ENCODE results near the gene ANKMY1. TPM values are rescaled to one million over a fixed set of nuclear protein-coding genes. Genes with fewer than 3 reads are reported as not detected.

Gene ANKMY1
- total and polyA plus RNA-seq, 2 of the 8 experiments (the other 6 are each of a cell fraction or from before 2014, with no cell fraction given) = 4.5 to 4.8 TPM

GRCh38 chr2:240599141-240599583, 41.4 kb upstream of the ANKMY1 start:
- Histone ChIP-seq H3K4me2 (ENCODE audit: insufficient read depth in 1 of 2, low read depth in 2 of 2, low read length in 2 of 2) (no peak overlapping the region), H3K23me2 (ENCODE audit: low read depth, low read length) (no peaks in the 10 kb centered on the region), H4K8ac (ENCODE audit: extremely low read depth, insufficient read depth, low read length) (no peak overlapping the region), H3K79me1 (ENCODE audit: low read depth, low read length) (no peaks in the 10 kb centered on the region), H3K27ac (ENCODE audit: low read depth, low read length) (no peak overlapping the region), H3K4ac (replicated peaks; ENCODE audit: insufficient read length, low read depth, low read length) (no peak overlapping the region), H3K23ac (ENCODE audit: insufficient read length) (no peak overlapping the region), H3K4me1 (replicated peaks in 1 of 4; ENCODE audit: control insufficient read depth in 3 of 4, insufficient read depth in 4 of 4, low read length in 3 of 4) (no peaks in the 10 kb centered on the region), H3K4me3 (ENCODE audit: extremely low read depth in 1 of 4, insufficient read depth in 2 of 4, low read depth in 3 of 4, low read length in 4 of 4) (no peak overlapping the region), H3K79me2 (ENCODE audit: control insufficient read depth in 1 of 2, insufficient read depth in 2 of 2, low read length in 2 of 2) (no peaks in the 10 kb centered on the region), H2AFZ (ENCODE audit: low read length) (no peak overlapping the region), H3K27me3 (replicated peaks in 1 of 4; ENCODE audit: control insufficient read depth in 3 of 4, extremely low read depth in 1 of 4, insufficient read depth in 3 of 4, low read length in 3 of 4) (no peaks in the 10 kb centered on the region), H4K20me1 (replicated peaks in 1 of 2; ENCODE audit: control insufficient read depth in 1 of 2, insufficient read depth in 2 of 2, low read length in 2 of 2) (peaks cover 0 to 8% of the 10 kb centered on the region in 2 experiments), H2BK5ac (ENCODE audit: low read depth, low read length) (no peak overlapping the region), H3K14ac (ENCODE audit: insufficient read length) (no peak overlapping the region), H3K56ac (replicated peaks; ENCODE audit: insufficient read length, low read depth, low read length) (no peak overlapping the region), H2BK20ac (ENCODE audit: low read length) (no peak overlapping the region), H2AK5ac (ENCODE audit: low read depth, low read length) (no peak overlapping the region), H3K36me3 (ENCODE audit: control insufficient read depth in 2 of 4, insufficient read depth in 4 of 4, low read length in 3 of 4) (peaks cover 0 to 8% (median 5%) of the 10 kb centered on the region in 4 experiments; a peak in 4 of 8 replicates), H3K18ac (ENCODE audit: extremely low read depth, low read length) (no peak overlapping the region), H3K9ac (replicated peaks in 1 of 4; ENCODE audit: extremely low read depth in 1 of 4, low read depth in 3 of 4, low read length in 3 of 4) (no peak overlapping the region), H4K91ac (replicated peaks; ENCODE audit: insufficient read length, low read length) (no peak overlapping the region), H2BK12ac (ENCODE audit: low read depth, low read length) (no peak overlapping the region), H2BK120ac (replicated peaks; ENCODE audit: low read depth, low read length) (no peak overlapping the region), H3K9me3 (ENCODE audit: insufficient read depth in 2 of 2, low read depth in 1 of 2, low read length in 1 of 2) (no peaks in the 10 kb centered on the region), H2BK15ac (ENCODE audit: low read length) (no peak overlapping the region), H4K5ac (ENCODE audit: insufficient read length, low read depth, low read length) (no peak overlapping the region)
- no peak for DNase-seq (ENCODE audit: low read depth in 1 of 2, low spot score in 2 of 2)
- POLR2A ChIA-PET (ENCODE audit: partially characterized antibody) = no interaction called here
- 89% methylated on average over 10 of the region's 11 CpGs; no CpG with 5 or more reads in 1 of the 2 experiments for WGBS, 2 experiments (ENCODE audit: extremely low coverage in 1 of 2, insufficient coverage in 1 of 2, insufficient read length in 1 of 2, insufficient replicate concordance in 2 of 2, low coverage in 1 of 2, low lambda C conversion rate in 2 of 2, missing lambda C conversion rate in 1 of 2)
- TF ChIP-seq RXRA (IDR thresholded peaks at IDR 0.05; ENCODE audit: insufficient read depth, low read depth, low read length) (no peak), POU5F1 (IDR thresholded peaks at IDR 0.05; ENCODE audit: low read depth, low read length) (no peak), EGR1 (IDR thresholded peaks at IDR 0.05; ENCODE audit: borderline replicate concordance, low read depth, low read length) (no peak)
- FAIRE-seq = no peak
- CTCF ChIA-PET (ENCODE audit: partially characterized antibody) = no interaction called here
